ENCODE results near the gene DGUOK. TPM values are rescaled to one million over a fixed set of nuclear protein-coding genes. Genes with fewer than 3 reads are reported as not detected.

Gene DGUOK
- total RNA-seq, 1 experiment from 2014 or later: 78.5 TPM

DNA sequence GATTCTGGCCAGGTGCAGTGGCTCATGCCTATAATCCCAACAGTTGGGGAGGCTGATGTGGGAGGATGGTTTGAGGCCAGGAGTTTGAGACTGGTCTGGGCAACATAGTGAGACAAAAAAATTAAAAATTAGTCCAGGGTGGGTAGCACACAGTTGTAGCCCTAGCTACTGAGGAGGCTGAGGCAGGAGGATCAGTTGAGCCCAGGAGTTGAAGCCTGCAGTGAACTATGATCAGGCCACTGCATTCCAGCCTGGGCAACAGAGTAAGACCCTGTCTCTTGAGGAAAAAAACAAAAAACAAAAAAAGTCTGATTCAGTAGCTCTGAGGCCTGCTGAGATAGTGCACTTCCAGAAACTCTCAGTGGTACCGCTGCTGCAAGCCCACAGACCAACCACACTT is 50.1 kb downstream of the DGUOK start:
- no peaks in the 10 kb centered on the region; the same call in 1 of the 2 replicates for H3K36me3 ChIP-seq (ENCODE audit: control insufficient read depth, insufficient read depth, low read length)
- ATAC-seq (no peak), DNase-seq (ENCODE audit: low read depth, low spot score) (no peak)
- TF ChIP-seq REST (IDR thresholded peaks at IDR 0.05; ENCODE audit: insufficient read depth in 1 of 2, low read depth in 2 of 2, low read length in 1 of 2) (no peak), TCF7L2 (IDR thresholded peaks at IDR 0.05; ENCODE audit: low read depth, low read length) (no peak)
- ChIA-PET POLR2A (no interaction called here), CTCF (no interaction called here)
- no peak overlapping the region for H3K27ac ChIP-seq (ENCODE audit: low read length)
- peaks cover 9% of the 10 kb centered on the region for H3K4me1 ChIP-seq (ENCODE audit: control insufficient read depth, insufficient read depth, low read length)
- no peak overlapping the region for H3K4me3 ChIP-seq (ENCODE audit: low read depth in 2 of 2, low read length in 2 of 2)
- intact Hi-C loops (cut with micrococcal nuclease; ENCODE audit: unreplicated experiment) (no loop called here), in situ Hi-C loops (cut with HindIII; ENCODE audit: low pct_unique_long_range_greater_than_20kb, low sequenced_read_pairs) (no loop called here)
- BruUV-seq (replicated peaks): no TSS peak
- no peaks in the 10 kb centered on the region for H3K27me3 ChIP-seq (ENCODE audit: control insufficient read depth, insufficient read depth, low read length)
- no peaks in the 10 kb centered on the region for H3K9me3 ChIP-seq (ENCODE audit: control insufficient read depth, insufficient read depth, low read depth, low read length)

- intact Hi-C loops (cut with micrococcal nuclease; ENCODE audit: unreplicated experiment): no loop called here
- ATAC-seq (no peak), DNase-seq (ENCODE audit: low read depth, low spot score) (no peak)
- in situ Hi-C loops (cut with HindIII; ENCODE audit: low pct_unique_long_range_greater_than_20kb, low sequenced_read_pairs): no loop called here
- Histone ChIP-seq H3K27me3 (ENCODE audit: control insufficient read depth, insufficient read depth, low read length) (no peaks in the 10 kb centered on the region), H3K27ac (ENCODE audit: low read length) (no peak overlapping the region), H3K4me1 (ENCODE audit: control insufficient read depth, insufficient read depth, low read length) (peaks cover 16% of the 10 kb centered on the region), H3K4me3 (ENCODE audit: low read depth in 2 of 2, low read length in 2 of 2) (no peak overlapping the region), H3K36me3 (ENCODE audit: control insufficient read depth, insufficient read depth, low read length) (no peaks in the 10 kb centered on the region; the same call in 1 of the 2 replicates), H3K9me3 (ENCODE audit: control insufficient read depth, insufficient read depth, low read depth, low read length) (no peaks in the 10 kb centered on the region)
- ChIA-PET CTCF (no interaction called here), POLR2A (no interaction called here)
- TF ChIP-seq SIN3A (IDR thresholded peaks at IDR 0.05; ENCODE audit: borderline replicate concordance, insufficient read depth, low read depth, low read length): no peak
- TF ChIP-seq REST (IDR thresholded peaks at IDR 0.05; ENCODE audit: insufficient read depth in 1 of 2, low read depth in 2 of 2, low read length in 1 of 2): no peak
- TF ChIP-seq TCF7L2 (IDR thresholded peaks at IDR 0.05; ENCODE audit: low read depth, low read length): no peak
- TF ChIP-seq, protein P1, sequence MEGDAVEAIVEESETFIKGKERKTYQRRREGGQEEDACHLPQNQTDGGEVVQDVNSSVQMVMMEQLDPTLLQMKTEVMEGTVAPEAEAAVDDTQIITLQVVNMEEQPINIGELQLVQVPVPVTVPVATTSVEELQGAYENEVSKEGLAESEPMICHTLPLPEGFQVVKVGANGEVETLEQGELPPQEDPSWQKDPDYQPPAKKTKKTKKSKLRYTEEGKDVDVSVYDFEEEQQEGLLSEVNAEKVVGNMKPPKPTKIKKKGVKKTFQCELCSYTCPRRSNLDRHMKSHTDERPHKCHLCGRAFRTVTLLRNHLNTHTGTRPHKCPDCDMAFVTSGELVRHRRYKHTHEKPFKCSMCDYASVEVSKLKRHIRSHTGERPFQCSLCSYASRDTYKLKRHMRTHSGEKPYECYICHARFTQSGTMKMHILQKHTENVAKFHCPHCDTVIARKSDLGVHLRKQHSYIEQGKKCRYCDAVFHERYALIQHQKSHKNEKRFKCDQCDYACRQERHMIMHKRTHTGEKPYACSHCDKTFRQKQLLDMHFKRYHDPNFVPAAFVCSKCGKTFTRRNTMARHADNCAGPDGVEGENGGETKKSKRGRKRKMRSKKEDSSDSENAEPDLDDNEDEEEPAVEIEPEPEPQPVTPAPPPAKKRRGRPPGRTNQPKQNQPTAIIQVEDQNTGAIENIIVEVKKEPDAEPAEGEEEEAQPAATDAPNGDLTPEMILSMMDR (IDR thresholded peaks at IDR 0.05): no peak
- TF ChIP-seq POLR2AphosphoS5 (IDR thresholded peaks at IDR 0.05; ENCODE audit: low read depth, low read length): no peak
- no TSS peak for BruUV-seq (replicated peaks)
These were observed 50.8 kb downstream of the DGUOK start for GRCh38 chr2:73977466-73977865.
